ENCODE data around the gene CDC14A.
A peak's percentile ranks its signal among the peaks of the same experiment; 100 is the strongest.

CDC14A gene

DNA sequence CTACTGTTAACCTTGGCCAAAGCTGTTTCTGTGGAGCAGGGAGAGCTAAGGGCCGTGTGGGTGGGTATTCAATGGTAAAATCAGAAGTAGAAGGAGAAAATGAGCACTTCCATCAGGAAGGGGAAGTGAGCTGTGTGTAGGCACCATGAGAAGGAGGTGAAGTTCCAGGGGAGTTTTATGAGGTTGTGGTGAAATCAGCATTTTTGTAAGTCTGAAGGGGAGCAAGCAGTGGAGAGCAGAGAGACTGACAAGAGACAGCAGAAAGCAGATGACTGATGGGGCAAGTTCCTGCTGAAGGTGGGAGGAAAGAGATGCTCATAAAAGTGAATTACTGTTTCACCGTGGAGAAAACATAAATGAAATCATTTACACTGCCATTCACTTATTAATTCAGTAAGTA, 183.0 kb downstream of the CDC14A start:
- Histone ChIP-seq H3K27me3 (ENCODE audit: insufficient read depth, poor library complexity, severe bottlenecking) (no peaks in the 10 kb centered on the region), H3K4me3 (replicated peaks; ENCODE audit: insufficient read depth, low read length) (no peak overlapping the region), H3K27ac (replicated peaks) (no peak overlapping the region)
- TF ChIP-seq POLR2AphosphoS5 (IDR thresholded peaks at IDR 0.05; ENCODE audit: low read depth) (no peak), SPI1 (IDR thresholded peaks at IDR 0.05; ENCODE audit: borderline replicate concordance, low read depth) (peak; percentile 82; the same call in 1 of the 2 replicates), GABPA (IDR thresholded peaks at IDR 0.05; ENCODE audit: low read depth) (no peak)
- TF ChIP-seq, protein P1, sequence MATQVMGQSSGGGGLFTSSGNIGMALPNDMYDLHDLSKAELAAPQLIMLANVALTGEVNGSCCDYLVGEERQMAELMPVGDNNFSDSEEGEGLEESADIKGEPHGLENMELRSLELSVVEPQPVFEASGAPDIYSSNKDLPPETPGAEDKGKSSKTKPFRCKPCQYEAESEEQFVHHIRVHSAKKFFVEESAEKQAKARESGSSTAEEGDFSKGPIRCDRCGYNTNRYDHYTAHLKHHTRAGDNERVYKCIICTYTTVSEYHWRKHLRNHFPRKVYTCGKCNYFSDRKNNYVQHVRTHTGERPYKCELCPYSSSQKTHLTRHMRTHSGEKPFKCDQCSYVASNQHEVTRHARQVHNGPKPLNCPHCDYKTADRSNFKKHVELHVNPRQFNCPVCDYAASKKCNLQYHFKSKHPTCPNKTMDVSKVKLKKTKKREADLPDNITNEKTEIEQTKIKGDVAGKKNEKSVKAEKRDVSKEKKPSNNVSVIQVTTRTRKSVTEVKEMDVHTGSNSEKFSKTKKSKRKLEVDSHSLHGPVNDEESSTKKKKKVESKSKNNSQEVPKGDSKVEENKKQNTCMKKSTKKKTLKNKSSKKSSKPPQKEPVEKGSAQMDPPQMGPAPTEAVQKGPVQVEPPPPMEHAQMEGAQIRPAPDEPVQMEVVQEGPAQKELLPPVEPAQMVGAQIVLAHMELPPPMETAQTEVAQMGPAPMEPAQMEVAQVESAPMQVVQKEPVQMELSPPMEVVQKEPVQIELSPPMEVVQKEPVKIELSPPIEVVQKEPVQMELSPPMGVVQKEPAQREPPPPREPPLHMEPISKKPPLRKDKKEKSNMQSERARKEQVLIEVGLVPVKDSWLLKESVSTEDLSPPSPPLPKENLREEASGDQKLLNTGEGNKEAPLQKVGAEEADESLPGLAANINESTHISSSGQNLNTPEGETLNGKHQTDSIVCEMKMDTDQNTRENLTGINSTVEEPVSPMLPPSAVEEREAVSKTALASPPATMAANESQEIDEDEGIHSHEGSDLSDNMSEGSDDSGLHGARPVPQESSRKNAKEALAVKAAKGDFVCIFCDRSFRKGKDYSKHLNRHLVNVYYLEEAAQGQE (IDR thresholded peaks at IDR 0.05; ENCODE audit: insufficient replicate concordance, low read depth), result no peak
- TF ChIP-seq, protein P2, sequence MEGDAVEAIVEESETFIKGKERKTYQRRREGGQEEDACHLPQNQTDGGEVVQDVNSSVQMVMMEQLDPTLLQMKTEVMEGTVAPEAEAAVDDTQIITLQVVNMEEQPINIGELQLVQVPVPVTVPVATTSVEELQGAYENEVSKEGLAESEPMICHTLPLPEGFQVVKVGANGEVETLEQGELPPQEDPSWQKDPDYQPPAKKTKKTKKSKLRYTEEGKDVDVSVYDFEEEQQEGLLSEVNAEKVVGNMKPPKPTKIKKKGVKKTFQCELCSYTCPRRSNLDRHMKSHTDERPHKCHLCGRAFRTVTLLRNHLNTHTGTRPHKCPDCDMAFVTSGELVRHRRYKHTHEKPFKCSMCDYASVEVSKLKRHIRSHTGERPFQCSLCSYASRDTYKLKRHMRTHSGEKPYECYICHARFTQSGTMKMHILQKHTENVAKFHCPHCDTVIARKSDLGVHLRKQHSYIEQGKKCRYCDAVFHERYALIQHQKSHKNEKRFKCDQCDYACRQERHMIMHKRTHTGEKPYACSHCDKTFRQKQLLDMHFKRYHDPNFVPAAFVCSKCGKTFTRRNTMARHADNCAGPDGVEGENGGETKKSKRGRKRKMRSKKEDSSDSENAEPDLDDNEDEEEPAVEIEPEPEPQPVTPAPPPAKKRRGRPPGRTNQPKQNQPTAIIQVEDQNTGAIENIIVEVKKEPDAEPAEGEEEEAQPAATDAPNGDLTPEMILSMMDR (IDR thresholded peaks at IDR 0.05; ENCODE audit: insufficient read depth, low read length), result no peak
- DNase-seq (ENCODE audit: low read depth in 1 of 2, low spot score in 1 of 2), result peak in 1 of 2 experiments; percentile 68

GRCh38 chr1:100536031-100536430, 183.7 kb downstream of the CDC14A start:
- TF ChIP-seq, protein P2 (IDR thresholded peaks at IDR 0.05; ENCODE audit: insufficient read depth, low read length), result no peak
- TF ChIP-seq POLR2AphosphoS5 (IDR thresholded peaks at IDR 0.05; ENCODE audit: low read depth) (no peak), GABPA (IDR thresholded peaks at IDR 0.05; ENCODE audit: low read depth) (no peak), SPI1 (IDR thresholded peaks at IDR 0.05; ENCODE audit: borderline replicate concordance, low read depth) (no peak)
- TF ChIP-seq, protein P1 (IDR thresholded peaks at IDR 0.05; ENCODE audit: insufficient replicate concordance, low read depth), result no peak
- H3K27me3 ChIP-seq (ENCODE audit: insufficient read depth, poor library complexity, severe bottlenecking), result no peaks in the 10 kb centered on the region
- no peak overlapping the region for H3K27ac ChIP-seq (replicated peaks)
- H3K4me3 ChIP-seq (replicated peaks; ENCODE audit: insufficient read depth, low read length), result no peak overlapping the region
- DNase-seq (ENCODE audit: low read depth in 1 of 2, low spot score in 1 of 2), result no peak

DNA sequence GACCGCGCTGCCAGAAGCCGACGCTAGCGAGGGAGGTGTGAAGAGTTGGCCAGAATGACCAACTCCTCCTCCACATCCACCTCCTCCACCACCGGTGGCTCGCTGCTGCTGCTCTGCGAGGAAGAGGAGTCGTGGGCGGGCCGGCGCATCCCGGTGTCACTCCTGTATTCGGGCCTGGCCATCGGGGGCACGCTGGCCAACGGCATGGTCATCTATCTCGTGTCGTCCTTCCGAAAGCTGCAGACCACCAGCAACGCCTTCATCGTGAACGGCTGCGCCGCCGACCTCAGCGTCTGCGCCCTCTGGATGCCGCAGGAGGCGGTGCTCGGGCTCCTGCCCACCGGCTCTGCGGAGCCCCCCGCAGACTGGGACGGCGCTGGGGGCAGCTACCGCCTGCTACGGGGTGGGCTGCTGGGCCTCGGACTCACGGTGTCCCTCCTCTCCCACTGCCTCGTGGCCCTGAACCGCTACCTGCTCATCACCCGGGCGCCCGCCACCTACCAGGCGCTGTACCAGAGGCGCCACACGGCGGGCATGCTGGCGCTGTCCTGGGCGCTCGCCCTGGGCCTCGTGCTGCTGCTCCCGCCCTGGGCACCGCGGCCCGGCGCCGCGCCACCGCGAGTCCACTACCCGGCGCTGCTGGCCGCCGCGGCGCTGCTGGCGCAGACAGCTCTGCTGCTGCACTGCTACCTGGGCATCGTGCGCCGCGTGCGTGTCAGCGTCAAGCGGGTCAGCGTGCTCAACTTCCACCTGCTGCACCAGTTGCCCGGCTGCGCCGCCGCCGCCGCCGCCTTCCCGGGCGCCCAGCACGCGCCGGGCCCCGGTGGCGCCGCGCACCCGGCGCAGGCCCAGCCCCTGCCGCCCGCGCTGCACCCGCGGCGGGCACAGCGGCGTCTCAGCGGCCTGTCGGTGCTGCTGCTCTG, 186.9 kb downstream of the CDC14A start:
- TF ChIP-seq SPI1 (IDR thresholded peaks at IDR 0.05; ENCODE audit: borderline replicate concordance, low read depth) (no peak), POLR2AphosphoS5 (IDR thresholded peaks at IDR 0.05; ENCODE audit: low read depth) (no peak), GABPA (IDR thresholded peaks at IDR 0.05; ENCODE audit: low read depth) (no peak)
- TF ChIP-seq, protein P2 (IDR thresholded peaks at IDR 0.05; ENCODE audit: insufficient read depth, low read length), result no peak
- TF ChIP-seq, protein P1 (IDR thresholded peaks at IDR 0.05; ENCODE audit: insufficient replicate concordance, low read depth), result no peak
- Histone ChIP-seq H3K27me3 (ENCODE audit: insufficient read depth, poor library complexity, severe bottlenecking) (no peaks in the 10 kb centered on the region), H3K27ac (replicated peaks) (no peak overlapping the region), H3K4me3 (replicated peaks; ENCODE audit: insufficient read depth, low read length) (peak overlapping the region; percentile 36)
- DNase-seq (ENCODE audit: low read depth in 1 of 2, low spot score in 1 of 2), result peak in 1 of 2 experiments; percentile 53
